Measurements from ENCODE around the gene MRPL22.
"Not testable (repeated sequence)": the region's sequence is repeated elsewhere in the genome, so short reads cannot be mapped to it uniquely, and the experiment has no call there.

The MRPL22 gene

GRCh38 chr5:154943527-154943926, 2.7 kb downstream of the MRPL22 start:
- DNase-seq: no peak

GRCh38 chr5:154944716-154945115, 3.8 kb downstream of the MRPL22 start:
- no peak for DNase-seq

DNA sequence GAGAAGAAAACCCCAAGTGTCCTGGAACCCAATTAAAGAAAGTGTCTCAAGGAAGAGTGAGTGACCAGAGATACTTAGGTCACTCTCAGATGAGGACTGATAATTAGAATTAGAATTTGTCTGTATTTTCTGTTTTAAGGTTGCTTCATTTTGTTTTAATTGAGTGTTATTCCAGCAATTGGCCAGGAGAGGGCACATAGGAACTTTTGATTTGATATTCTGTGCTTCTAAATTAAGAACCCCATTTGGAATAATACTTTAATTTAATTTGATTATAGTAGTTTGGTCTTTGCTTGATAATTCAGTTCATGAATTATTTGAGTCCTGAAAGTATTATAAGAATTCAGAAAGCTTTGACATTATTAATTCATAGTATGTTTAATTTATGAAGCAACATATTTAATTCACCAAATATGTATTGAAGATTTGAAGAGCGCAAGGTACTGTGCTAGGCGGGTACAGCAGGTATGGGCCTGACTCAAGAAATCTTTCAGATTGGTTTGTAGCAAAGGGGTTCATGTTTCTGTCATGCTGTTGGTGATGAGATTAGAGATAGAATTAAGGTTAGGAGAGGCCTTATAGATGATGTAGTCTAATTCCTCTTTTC, 4.9 kb downstream of the MRPL22 start:
- DNase-seq: no peak

DNA sequence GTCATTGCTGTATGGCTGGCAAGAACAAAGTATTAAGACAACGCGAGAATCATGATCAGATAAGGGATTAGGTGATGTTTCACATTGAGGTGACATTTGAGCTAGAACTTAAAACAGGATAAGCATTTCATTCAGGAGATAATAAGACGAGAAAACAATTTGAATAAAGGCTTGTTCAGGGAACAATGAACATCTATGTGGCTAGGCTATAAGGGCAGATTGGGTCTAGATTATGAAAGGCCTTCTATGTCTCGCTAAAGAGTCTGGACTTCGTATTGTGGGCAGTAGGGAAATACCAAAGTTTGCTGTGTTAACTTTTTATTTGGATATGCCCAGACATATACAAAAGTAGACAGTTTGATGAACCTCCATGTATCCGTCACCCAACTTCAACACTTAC, 6.9 kb downstream of the MRPL22 start:
- DNase-seq: no peak

GRCh38 chr5:154948313-154948712, 7.4 kb downstream of the MRPL22 start:
- no peak for DNase-seq

GRCh38 chr5:154949781-154950180, 8.9 kb downstream of the MRPL22 start:
- no peak for DNase-seq

- no peak for DNase-seq
These were observed 15.8 kb downstream of the MRPL22 start for GRCh38 chr5:154956712-154957111.

DNA sequence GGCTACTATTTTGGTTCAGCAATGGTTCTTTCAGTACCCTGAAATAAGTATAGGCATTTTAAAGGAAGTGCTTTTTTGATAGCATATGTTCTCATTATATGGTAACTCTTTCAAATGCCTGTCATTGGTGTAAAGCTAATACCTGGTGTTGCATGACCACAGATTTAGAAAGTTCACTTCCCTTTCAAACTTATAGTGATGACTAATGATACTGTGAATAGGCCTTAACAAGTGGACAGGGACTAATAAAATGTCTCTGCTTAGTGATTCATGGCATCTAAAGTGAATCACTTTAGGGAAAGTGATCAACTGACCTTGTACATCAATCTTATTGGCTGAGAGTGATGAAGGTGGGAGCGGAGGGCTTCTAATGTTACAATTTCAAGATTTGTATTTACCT, 21.6 kb downstream of the MRPL22 start:
- no peak for DNase-seq

- DNase-seq: no peak
These were observed 25.4 kb downstream of the MRPL22 start for GRCh38 chr5:154966081-154966841.

DNA sequence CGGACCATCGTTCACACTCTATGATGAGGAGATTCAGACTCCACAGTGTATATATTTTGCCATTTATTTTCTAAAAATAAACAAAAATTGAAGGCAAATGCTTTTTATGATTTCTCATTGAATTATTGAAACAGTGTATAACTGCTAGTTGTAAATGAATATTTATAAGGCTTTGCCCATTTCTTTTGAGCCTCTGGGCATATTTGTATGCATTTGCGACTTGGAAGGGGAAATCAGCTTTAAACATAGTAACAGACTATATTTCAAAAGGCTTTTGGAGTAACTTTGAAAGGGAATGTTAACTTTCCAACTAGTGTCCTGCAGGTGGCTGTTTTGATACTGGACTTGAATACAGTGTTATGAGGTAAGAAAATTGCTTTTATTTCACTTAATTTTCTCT, 26.0 kb downstream of the MRPL22 start:
- no peak for DNase-seq

DNA sequence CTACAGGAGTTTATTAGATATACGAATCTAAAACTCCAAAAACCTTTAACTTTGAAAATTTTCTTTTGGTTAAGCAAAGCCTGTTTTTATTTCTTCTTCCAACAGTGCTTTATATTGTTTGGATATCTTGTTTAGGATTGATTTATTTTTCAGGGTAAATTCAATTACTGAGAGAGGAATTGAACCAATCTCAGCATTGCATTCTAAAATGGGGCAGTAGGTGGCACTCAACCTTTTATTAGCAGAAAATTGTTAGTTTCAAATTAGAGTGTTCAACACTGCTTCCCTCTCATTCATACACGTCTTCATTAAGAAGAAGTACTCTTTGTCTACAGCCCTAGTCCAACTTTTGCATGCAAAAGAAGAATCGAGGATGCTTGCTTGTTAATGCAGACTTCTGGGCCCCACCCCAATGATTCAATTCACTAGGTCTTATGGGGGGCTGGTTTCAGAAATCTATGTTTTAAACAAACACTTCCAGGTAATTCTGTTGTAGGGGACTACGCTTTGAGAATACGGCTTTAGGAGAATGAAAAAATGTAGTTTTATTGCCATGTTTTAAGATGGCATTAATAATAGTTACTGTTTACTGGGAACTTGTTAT, 26.6 kb downstream of the MRPL22 start:
- DNase-seq: no peak

DNA sequence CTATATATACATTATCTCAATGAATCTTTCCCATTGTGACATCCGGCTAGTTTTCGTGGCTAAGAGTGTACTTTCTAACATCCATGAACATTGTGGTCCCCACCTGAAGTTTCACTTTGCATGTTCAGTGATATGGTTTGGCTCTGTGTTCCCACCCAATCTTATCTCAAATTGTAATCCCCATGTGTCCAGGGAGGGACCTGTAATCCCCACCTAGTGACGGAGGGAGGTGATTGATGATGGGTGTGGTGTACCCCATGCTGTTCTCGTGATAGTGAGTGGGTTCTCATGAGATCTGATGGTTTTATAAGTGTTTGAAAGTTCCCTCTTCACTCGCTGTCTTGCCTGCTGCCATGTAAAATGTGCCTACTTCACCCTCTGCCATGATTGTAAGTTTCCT, 28.1 kb downstream of the MRPL22 start:
- DNase-seq: no peak

DNA sequence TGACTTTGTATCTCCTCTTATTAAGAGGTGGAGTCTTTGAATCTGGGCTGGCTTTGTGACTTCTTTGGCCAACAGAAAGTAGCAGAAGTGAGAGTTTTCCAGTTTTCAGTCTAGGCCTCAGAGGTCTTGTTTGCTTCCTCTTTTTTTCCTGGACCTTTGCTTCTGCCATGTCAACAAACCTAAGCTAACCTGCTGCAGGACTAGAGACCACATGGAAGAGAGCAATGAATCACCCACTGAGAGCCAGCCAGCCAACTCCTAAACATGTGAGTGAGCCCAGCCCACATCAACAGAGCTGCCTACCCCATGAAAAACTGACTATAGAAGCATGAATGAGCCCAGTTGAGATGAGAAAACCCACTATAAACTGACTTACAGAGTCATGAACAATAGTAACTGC, 29.9 kb downstream of the MRPL22 start:
- DNase-seq: no peak

- no peak for DNase-seq
These were observed 30.6 kb downstream of the MRPL22 start for GRCh38 chr5:154971501-154971900.

- DNase-seq: no peak
These were observed 31.7 kb downstream of the MRPL22 start for GRCh38 chr5:154972476-154973080.

DNA sequence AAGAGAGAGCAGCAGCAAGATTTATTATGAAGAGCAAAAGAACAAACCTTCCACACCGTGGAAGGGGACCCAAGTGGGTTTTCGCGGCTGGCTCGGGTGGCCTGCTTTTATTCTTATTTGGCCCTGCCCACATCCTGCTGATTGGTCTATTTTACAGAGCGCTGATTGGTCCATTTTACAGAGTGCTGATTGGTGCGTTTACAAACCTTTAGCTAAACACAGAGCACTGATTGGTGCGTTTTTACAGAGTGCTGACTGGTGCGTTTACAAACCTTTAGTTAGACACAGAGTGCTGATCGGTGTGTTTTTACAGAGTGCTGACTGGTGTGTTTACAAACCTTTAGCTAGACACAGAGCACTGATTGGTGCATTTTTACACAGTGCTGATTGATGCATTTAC, 35.2 kb downstream of the MRPL22 start:
- DNase-seq: not testable (repeated sequence)

DNA sequence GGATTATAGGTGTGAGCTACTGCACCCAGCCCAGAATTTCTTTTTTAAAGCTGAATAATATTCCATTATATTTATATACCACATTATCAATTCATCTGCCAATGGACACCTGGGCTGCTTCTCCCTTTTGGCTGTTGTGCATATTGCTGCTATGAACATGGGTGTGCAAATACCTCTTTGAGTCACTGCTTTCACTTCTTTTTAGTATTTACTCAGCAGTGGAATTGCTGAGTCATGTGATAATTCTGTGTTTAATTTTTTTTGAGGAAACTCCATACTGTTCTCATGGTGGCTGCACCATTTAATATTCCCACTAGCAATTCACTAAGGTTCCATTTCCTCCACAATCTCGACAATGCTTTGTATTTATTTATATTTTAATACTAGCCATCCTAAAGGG, 36.5 kb downstream of the MRPL22 start:
- no peak for DNase-seq

DNA sequence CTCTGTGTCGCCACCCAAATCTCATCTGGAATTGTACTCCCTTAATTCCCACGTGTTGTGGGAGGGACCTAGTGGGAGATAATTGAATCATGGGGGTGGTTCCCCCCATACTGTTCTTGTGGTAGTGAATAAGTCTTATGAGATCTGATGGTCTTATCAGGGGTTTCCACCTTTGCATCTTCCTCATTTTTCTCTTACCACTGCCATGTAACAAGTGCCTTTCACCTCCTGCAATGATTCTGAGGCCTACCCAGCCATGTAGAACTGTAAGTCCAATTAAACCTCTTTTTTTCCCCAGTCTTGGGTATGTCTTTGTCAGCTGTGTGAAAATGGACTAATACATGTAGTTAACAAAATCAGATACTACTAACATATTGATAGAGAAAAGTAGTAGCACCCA, 37.4 kb downstream of the MRPL22 start:
- DNase-seq: not testable (repeated sequence)

DNA sequence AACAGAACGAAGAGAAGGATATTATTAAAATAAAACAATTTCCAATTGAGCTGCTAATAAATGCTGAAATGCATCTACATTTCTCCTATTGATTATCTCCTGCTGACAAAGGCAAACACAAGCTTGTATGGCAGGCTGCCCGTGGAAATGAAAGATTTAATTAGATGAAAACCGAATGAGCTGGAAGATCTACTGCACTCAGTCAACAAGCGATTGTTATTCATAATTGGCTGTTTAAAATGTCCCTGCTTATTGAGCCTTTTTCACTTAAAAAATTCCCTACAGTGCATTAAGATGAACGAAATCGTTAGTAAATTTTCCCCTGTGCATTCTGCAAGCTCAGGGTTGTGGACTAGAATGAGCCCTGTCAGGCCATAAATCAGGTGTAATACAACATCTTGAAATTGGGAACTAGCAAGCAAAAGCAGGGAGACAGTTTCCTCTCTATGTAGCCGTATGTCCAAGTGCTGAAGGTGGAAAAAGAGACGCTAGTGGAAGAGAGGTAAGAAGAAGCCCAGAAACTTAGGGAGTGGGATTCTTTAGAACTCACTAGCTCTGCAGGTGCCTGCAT, 44.2 kb downstream of the MRPL22 start:
- no peak for DNase-seq

- no peak for DNase-seq
These were observed 45.3 kb downstream of the MRPL22 start for GRCh38 chr5:154986151-154986550.

DNA sequence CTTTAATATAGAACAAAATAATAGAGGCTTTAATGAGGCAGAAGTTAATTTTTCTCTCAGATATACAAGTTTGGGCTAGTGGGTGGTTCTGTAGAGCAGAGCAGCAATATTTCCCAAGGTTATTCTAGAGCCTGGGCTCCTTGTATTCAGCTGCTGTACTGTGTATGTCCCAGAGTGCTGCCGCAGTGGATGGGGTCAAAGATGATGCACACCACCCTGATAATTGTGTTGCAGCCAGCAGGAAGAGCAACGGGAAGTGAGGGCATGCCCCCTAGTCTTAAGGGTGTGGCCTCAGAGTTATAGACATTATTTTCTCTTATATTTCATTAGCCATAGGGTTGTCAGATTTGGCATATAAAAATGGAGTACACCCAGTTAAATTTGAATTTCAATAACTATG, 48.8 kb downstream of the MRPL22 start:
- no peak for DNase-seq

GRCh38 chr5:154993461-154993860, 52.6 kb downstream of the MRPL22 start:
- no peak for DNase-seq

- DNase-seq: no peak
These were observed 54.8 kb downstream of the MRPL22 start for GRCh38 chr5:154995679-154996078.

- DNase-seq: no peak
These were observed 56.9 kb downstream of the MRPL22 start for GRCh38 chr5:154997746-154998145.
